Measurements from ENCODE around the gene MISP.

DNA sequence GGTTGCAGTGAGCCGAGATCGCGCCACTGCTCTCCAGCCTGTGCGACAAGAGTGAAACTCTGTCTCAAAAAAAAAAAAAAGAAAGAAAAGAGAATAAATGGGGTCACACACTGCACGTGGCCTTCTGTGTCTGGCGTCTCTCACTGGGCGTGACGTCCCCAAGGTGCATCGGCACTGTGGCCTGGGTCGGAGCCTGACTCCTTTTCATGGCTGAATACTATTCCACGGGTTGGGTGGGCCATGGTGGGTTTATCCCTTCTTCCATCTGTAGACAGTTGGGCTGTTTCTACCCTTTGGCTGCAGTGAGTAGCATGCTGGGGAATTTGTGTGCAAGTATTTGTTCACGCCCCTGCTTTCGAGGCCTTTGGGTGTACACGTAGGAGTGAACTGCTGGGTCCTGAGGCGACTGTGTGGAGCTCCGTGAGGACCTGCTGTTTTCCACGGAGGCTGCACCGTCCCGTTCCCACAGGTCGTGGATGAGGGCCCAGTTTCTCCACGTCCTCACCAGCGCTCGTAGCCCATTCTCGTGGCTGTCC, 8.3 kb upstream of the MISP start:
- TF ChIP-seq POLR2A (IDR thresholded peaks at IDR 0.05; ENCODE audit: low read length) (no peak), GATA1 (IDR thresholded peaks at IDR 0.05; ENCODE audit: low read depth, low read length) (no peak)

Data from erythroblast (primary cell).